NOMO-1 (cell line): ENCODE results near the gene NCK2.
A peak's percentile ranks its signal among the peaks of the same experiment; 100 is the strongest.

ENCODE experiments used
- DNase-seq, 2 experiments: peaks; one replicate each; lab custom pipeline; 2025; ENCODE audit not compliant: unreplicated experiment in 2 of 2; lab: John Stamatoyannopoulos, UW

The NCK2 gene

GRCh38 chr2:105774781-105775337 is 30.1 kb downstream of the NCK2 start:
- no peak for DNase-seq

GRCh38 chr2:105775809-105776559 is 31.3 kb downstream of the NCK2 start:
- DNase-seq, result no peak

GRCh38 chr2:105776560-105776928 is 31.8 kb downstream of the NCK2 start:
- peak in 1 of 2 experiments; percentile 35 for DNase-seq

GRCh38 chr2:105777031-105777482 is 32.3 kb downstream of the NCK2 start:
- no peak for DNase-seq

- DNase-seq, result no peak
Observed at GRCh38 chr2:105777506-105778055, 32.9 kb downstream of the NCK2 start.

GRCh38 chr2:105778080-105778607 is 33.4 kb downstream of the NCK2 start:
- DNase-seq, result no peak

GRCh38 chr2:105779394-105779793 is 34.7 kb downstream of the NCK2 start:
- DNase-seq, result no peak

- no peak for DNase-seq
Observed at GRCh38 chr2:105780606-105781005, 35.9 kb downstream of the NCK2 start.

GRCh38 chr2:105781274-105781978 is 36.7 kb downstream of the NCK2 start:
- no peak for DNase-seq

- DNase-seq, result no peak
Observed at GRCh38 chr2:105782123-105782522, 37.4 kb downstream of the NCK2 start.

GRCh38 chr2:105782646-105783045 is 37.9 kb downstream of the NCK2 start:
- no peak for DNase-seq

GRCh38 chr2:105783151-105783738 is 38.5 kb downstream of the NCK2 start:
- no peak for DNase-seq

- DNase-seq, result no peak
Observed at GRCh38 chr2:105783972-105784371, 39.3 kb downstream of the NCK2 start.

GRCh38 chr2:105784589-105784988 is 39.9 kb downstream of the NCK2 start:
- no peak for DNase-seq

GRCh38 chr2:105785095-105785847 is 40.6 kb downstream of the NCK2 start:
- no peak for DNase-seq

GRCh38 chr2:105786231-105787230 is 41.8 kb downstream of the NCK2 start:
- peak in 1 of 2 experiments; percentile 14 for DNase-seq

GRCh38 chr2:105787376-105788318 is 42.9 kb downstream of the NCK2 start:
- peak in 1 of 2 experiments; percentile 56 for DNase-seq
